AG20443 (cell line): Measurements from ENCODE around the gene PROS1.
"Not testable (repeated sequence)": the region's sequence is repeated elsewhere in the genome, so short reads cannot be mapped to it uniquely, and the experiment has no call there.

ENCODE experiments used
- DNase-seq: peaks from one replicate; pipeline ENCODE4 v3.0.0; 2012; ENCODE audit warnings: low spot score, mixed read lengths

PROS1 gene

GRCh38 chr3:93969443-93969842 is 4.3 kb downstream of the PROS1 start:
- peak; percentile 14 for DNase-seq

GRCh38 chr3:93965106-93965505 is 8.6 kb downstream of the PROS1 start:
- DNase-seq, result not testable (repeated sequence)

- DNase-seq, result no peak
Observed at GRCh38 chr3:93962798-93963197, 10.9 kb downstream of the PROS1 start.

- no peak for DNase-seq
Observed at GRCh38 chr3:93961489-93961888, 12.2 kb downstream of the PROS1 start.

GRCh38 chr3:93961026-93961425 is 12.7 kb downstream of the PROS1 start:
- DNase-seq, result no peak

GRCh38 chr3:93949958-93950357 is 23.7 kb downstream of the PROS1 start:
- not testable (repeated sequence) for DNase-seq

- DNase-seq, result not testable (repeated sequence)
Observed at GRCh38 chr3:93937485-93937884, 36.2 kb downstream of the PROS1 start.

GRCh38 chr3:93936549-93936948 is 37.1 kb downstream of the PROS1 start:
- DNase-seq, result no peak

GRCh38 chr3:93934366-93935046 is 39.2 kb downstream of the PROS1 start:
- no peak for DNase-seq

GRCh38 chr3:93931597-93932229 is 42.0 kb downstream of the PROS1 start:
- no peak for DNase-seq

- DNase-seq, result no peak
Observed at GRCh38 chr3:93930041-93930440, 43.7 kb downstream of the PROS1 start.

GRCh38 chr3:93926789-93927188 is 46.9 kb downstream of the PROS1 start:
- DNase-seq, result no peak

GRCh38 chr3:93924491-93924890 is 49.2 kb downstream of the PROS1 start:
- no peak for DNase-seq

- no peak for DNase-seq
Observed at GRCh38 chr3:93923006-93923405, 50.7 kb downstream of the PROS1 start.

- DNase-seq, result not testable (repeated sequence)
Observed at GRCh38 chr3:93917546-93918029, 56.1 kb downstream of the PROS1 start.

- not testable (repeated sequence) for DNase-seq
Observed at GRCh38 chr3:93913623-93914022, 60.1 kb downstream of the PROS1 start.

GRCh38 chr3:93911206-93911605 is 62.5 kb downstream of the PROS1 start:
- DNase-seq, result no peak

- no peak for DNase-seq
Observed at GRCh38 chr3:93910097-93910496, 63.6 kb downstream of the PROS1 start.

GRCh38 chr3:93907132-93907531 is 66.6 kb downstream of the PROS1 start:
- DNase-seq, result no peak

- DNase-seq, result no peak
Observed at GRCh38 chr3:93906245-93906644, 67.5 kb downstream of the PROS1 start.

- no peak for DNase-seq
Observed at GRCh38 chr3:93904568-93904967, 69.1 kb downstream of the PROS1 start.

- DNase-seq, result peak; percentile 21
Observed at GRCh38 chr3:93878250-93879017, 95.3 kb downstream of the PROS1 start.

GRCh38 chr3:93877427-93877826 is 96.3 kb downstream of the PROS1 start:
- not testable (repeated sequence) for DNase-seq
